Progenitor cell of endocrine pancreas (in vitro differentiated cells): ENCODE data around the gene TOP3A. TPM values are rescaled to one million over a fixed set of nuclear protein-coding genes. Genes with fewer than 3 reads are reported as not detected.

ENCODE experiments used
- DNase-seq: peaks from one replicate; pipeline ENCODE4 v3.0.0; 2021; ENCODE audit warnings: low spot score; ENCODE audit not compliant: unreplicated experiment
- H3K27ac Mint-ChIP-seq: 2 replicates; pipeline ENCODE4 v1.8.0; 2021; ENCODE audit warnings: mild to moderate bottlenecking, moderate library complexity, mixed read lengths
- H3K27me3 Mint-ChIP-seq: 2 replicates; pipeline ENCODE4 v1.8.0; 2021; ENCODE audit warnings: mixed read lengths
- H3K36me3 Mint-ChIP-seq: 2 replicates; pipeline ENCODE4 v1.8.0; 2022; ENCODE audit warnings: mixed read lengths; ENCODE audit not compliant: insufficient read depth
- H3K4me1 Mint-ChIP-seq: 2 replicates; pipeline ENCODE4 v1.8.0; 2021; ENCODE audit warnings: low read depth, mixed read lengths
- H3K4me3 Mint-ChIP-seq: 2 replicates; pipeline ENCODE4 v1.8.0; 2021; ENCODE audit warnings: low read depth, mild to moderate bottlenecking, moderate library complexity, mixed read lengths
- H3K9me3 Mint-ChIP-seq: 2 replicates; pipeline ENCODE4 v1.8.0; 2021; ENCODE audit warnings: low read depth, mixed read lengths
- CTCF ChIP-seq: fragments of 200-600 bp; sonication (generic); IDR thresholded peaks from one replicate; pipeline ENCODE4 v1.5.0; 2021; ENCODE audit warnings: antibody characterized with exemption, mild to moderate bottlenecking; ENCODE audit not compliant: unreplicated experiment
- long read RNA-seq: library from polyadenylated mRNA; unstranded; transcript quantifications from one replicate; pipeline ENCODE4 v2.0.0, GENCODE V29; 2020
- total RNA-seq: library from RNA; stranded (reverse); gene quantifications from 2 replicates; pipeline ENCODE4 v1.2.1, GENCODE V29; 2021

TOP3A gene
- total RNA-seq = 60.4 and 63.2 TPM in 2 replicates
- long read RNA-seq, full-length matches to known transcripts = 61 of 88 reads
- long read RNA-seq, partial matches to known transcripts = 9 of 88 reads
- long read RNA-seq, other reads (novel, unspliced or antisense) = 18 of 88 reads

- Mint-ChIP-seq H3K4me1 (peaks cover 38% of the 10 kb centered on the region), H3K36me3 (peaks cover 10% of the 10 kb centered on the region), H3K4me3 (peak within 1 kb of the TSS; percentile 100), H3K27me3 (no peaks in the 10 kb centered on the region), H3K9me3 (no peaks in the 10 kb centered on the region), H3K27ac (peak within 1 kb of the TSS; percentile 100)
- DNase-seq = peak; percentile 87
- TF ChIP-seq CTCF = no peak
Measured at GRCh38 chr17:18314731-18315561, at the start of gene TOP3A, which contains the start of gene SMCR8. TSS of gene TOP3A (minus strand) at chr17:18314994. CDS start at chr17:18314778, 216 bp downstream. TSS of gene SMCR8 (plus strand) at chr17:18315293. CDS start at chr17:18315790, 497 bp downstream.

GRCh38 chr17:18364166-18364565 is 49.4 kb upstream of the TOP3A start:
- TF ChIP-seq CTCF = no peak
- H3K4me3 Mint-ChIP-seq = no peak overlapping the region

GRCh38 chr17:18363101-18364049 is 48.6 kb upstream of the TOP3A start, which contains the start of gene SHMT1:
TSS of gene SHMT1 (minus strand) at chr17:18363550. CDS start at chr17:18355981, 7,569 bp downstream.
- Mint-ChIP-seq H3K27me3 (no peaks in the 10 kb centered on the region), H3K4me1 (peaks cover 7% of the 10 kb centered on the region), H3K36me3 (no peaks in the 10 kb centered on the region)

More at GRCh38 chr17:18364166-18364565, 49.4 kb upstream of the TOP3A start:
- H3K4me1 Mint-ChIP-seq = peaks cover 7% of the 10 kb centered on the region
- no peak for DNase-seq
- H3K36me3 Mint-ChIP-seq = no peaks in the 10 kb centered on the region
- H3K27me3 Mint-ChIP-seq = no peaks in the 10 kb centered on the region
- H3K9me3 Mint-ChIP-seq = no peaks in the 10 kb centered on the region
- no peak overlapping the region for H3K27ac Mint-ChIP-seq

GRCh38 chr17:18362698-18363100 is 47.9 kb upstream of the TOP3A start:
- Mint-ChIP-seq H3K36me3 (no peaks in the 10 kb centered on the region), H3K27ac (peak overlapping the region; percentile 91), H3K9me3 (no peaks in the 10 kb centered on the region), H3K4me1 (peaks cover 7% of the 10 kb centered on the region), H3K27me3 (no peaks in the 10 kb centered on the region), H3K4me3 (peak overlapping the region; percentile 82)
- TF ChIP-seq CTCF = peak; percentile 12
- no peak for DNase-seq

More at GRCh38 chr17:18363101-18364049, 48.6 kb upstream of the TOP3A start, which contains the start of gene SHMT1:
- Mint-ChIP-seq H3K27ac (peak within 1 kb of the TSS; percentile 91), H3K4me3 (peak within 1 kb of the TSS; percentile 82), H3K9me3 (no peaks in the 10 kb centered on the region)
- TF ChIP-seq CTCF = no peak
- DNase-seq = peak; percentile 91
